MM.1S (cell line): ENCODE data around the gene PARP12.

Source experiments
- DNase-seq: peaks from one replicate; pipeline ENCODE4 v3.0.0-alpha.2; 2015
- H2AFZ ChIP-seq: fragments of 300-600 bp; sonication (generic); 2 replicates; pipeline ENCODE4 v1.6.0; 2016; ENCODE audit warnings: antibody characterized with exemption, low read length
- H3F3A ChIP-seq: fragments of 300-600 bp; sonication (generic); 2 replicates; pipeline ENCODE4 v1.6.1; 2016; ENCODE audit warnings: mild to moderate bottlenecking, antibody characterized with exemption, low read length, moderate library complexity, mixed read lengths; ENCODE audit not compliant: insufficient read depth
- H3K27ac ChIP-seq: fragments of 300-600 bp; sonication (generic); 2 replicates; pipeline ENCODE4 v1.5.1; 2016; ENCODE audit warnings: mild to moderate bottlenecking, low read length
- H3K27me3 ChIP-seq: fragments of 300-600 bp; sonication (generic); replicated peaks from 2 replicates; pipeline ENCODE4 v1.6.0; 2016; ENCODE audit warnings: low read length; ENCODE audit not compliant: insufficient read depth
- H3K36me3 ChIP-seq: fragments of 300-600 bp; sonication (generic); replicated peaks from 2 replicates; pipeline ENCODE4 v1.6.1; 2016; ENCODE audit warnings: mild to moderate bottlenecking, low read length, mixed read lengths; ENCODE audit not compliant: insufficient read depth
- H3K4me1 ChIP-seq: fragments of 300-600 bp; sonication (generic); 2 replicates; pipeline ENCODE4 v1.6.1; 2016; ENCODE audit warnings: low read length, mixed read lengths
- H3K4me2 ChIP-seq: fragments of 300-600 bp; sonication (generic); 2 replicates; pipeline ENCODE4 v1.6.0; 2016; ENCODE audit warnings: low read depth, low read length
- H3K4me3 ChIP-seq: fragments of 300-600 bp; sonication (generic); 2 replicates; pipeline ENCODE4 v1.5.1; 2016; ENCODE audit warnings: low read length, mixed read lengths
- H3K79me2 ChIP-seq: fragments of 300-600 bp; sonication (generic); 2 replicates; pipeline ENCODE4 v1.6.1; 2016; ENCODE audit warnings: mixed run types, low read length, mixed read lengths
- H3K9ac ChIP-seq: fragments of 300-600 bp; sonication (generic); 2 replicates; pipeline ENCODE4 v1.6.1; 2016; ENCODE audit warnings: low read length, mixed read lengths
- H3K9me2 ChIP-seq: fragments of 300-600 bp; sonication (generic); replicated peaks from 2 replicates; pipeline ENCODE4 v1.6.1; 2016; ENCODE audit warnings: mild to moderate bottlenecking, low read length, mixed read lengths; ENCODE audit not compliant: insufficient read depth
- H3K9me3 ChIP-seq: fragments of 300-600 bp; sonication (generic); replicated peaks from 2 replicates; pipeline ENCODE4 v1.6.1; 2016; ENCODE audit warnings: mild to moderate bottlenecking, low read length, mixed read lengths; ENCODE audit not compliant: insufficient read depth
- H4K20me1 ChIP-seq: fragments of 300-600 bp; sonication (generic); 2 replicates; pipeline ENCODE4 v1.6.1; 2016; ENCODE audit warnings: mild to moderate bottlenecking, low read length, moderate library complexity, mixed read lengths; ENCODE audit not compliant: insufficient read depth
- EZH2 ChIP-seq: fragments of 300-600 bp; sonication (generic); optimal IDR thresholded peaks from 2 replicates; pipeline ENCODE3; 2017; ENCODE audit warnings: low read depth, mild to moderate bottlenecking, antibody characterized with exemption, low read length, mixed read lengths
- EZH2phosphoT487 ChIP-seq: fragments of 300-600 bp; sonication (generic); IDR thresholded peaks from 2 replicates; pipeline ENCODE4 v1.6.1; 2018; ENCODE audit warnings: antibody characterized with exemption, low read length
- TF ChIP-seq, protein P1 (sequence below): fragments of 300-600 bp; sonication (generic); IDR thresholded peaks from 2 replicates; pipeline ENCODE4 v1.5.1; 2016; ENCODE audit warnings: antibody characterized with exemption, low read length, mixed read lengths

Gene PARP12

DNA sequence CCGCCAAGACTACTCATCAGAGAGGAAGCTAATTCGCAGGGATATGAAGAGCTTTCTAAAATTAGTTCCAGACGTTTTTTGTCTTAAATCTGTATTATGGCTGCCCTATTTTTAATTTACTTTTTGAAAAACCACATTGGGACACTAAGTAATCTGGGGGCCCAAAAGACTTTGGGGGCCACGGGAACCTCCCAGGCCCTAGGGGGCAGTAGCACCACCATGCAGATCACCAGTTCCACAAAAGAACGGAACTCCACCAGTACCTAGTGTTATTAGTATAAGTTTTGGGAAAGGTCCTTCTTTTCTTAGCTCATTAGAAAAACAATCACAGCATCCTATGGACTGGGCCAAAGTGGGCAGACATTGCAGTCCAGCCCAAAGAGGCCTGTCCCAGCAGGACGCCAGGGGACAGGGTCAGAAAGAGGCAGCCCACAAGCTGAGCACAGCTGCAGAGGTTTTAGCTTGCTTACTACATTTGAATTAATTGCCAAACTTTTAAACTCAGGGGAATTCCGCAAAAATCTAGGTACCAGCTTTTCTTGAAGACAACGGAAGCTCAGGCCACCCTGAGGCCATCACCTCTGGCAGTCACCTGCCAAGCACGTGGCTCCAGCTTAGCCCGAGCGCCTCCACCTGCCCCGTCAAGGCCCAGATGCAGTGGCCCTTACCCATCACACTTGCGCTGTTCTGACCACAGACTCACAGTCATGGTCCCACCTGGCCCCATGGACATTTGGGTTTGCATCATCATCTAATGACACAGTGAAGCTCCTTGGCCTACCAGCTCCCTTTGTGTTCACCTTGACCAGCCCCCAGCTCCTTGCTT is 74.8 kb downstream of the PARP12 start:
- H3K4me1 ChIP-seq, result no peaks in the 10 kb centered on the region
- H3K27me3 ChIP-seq, result no peaks in the 10 kb centered on the region
- no peaks in the 10 kb centered on the region for H3F3A ChIP-seq
- H3K4me3 ChIP-seq, result no peak overlapping the region
- H3K36me3 ChIP-seq, result no peaks in the 10 kb centered on the region
- TF ChIP-seq EZH2phosphoT487 (no peak), EZH2 (no peak)
- TF ChIP-seq, protein P1, sequence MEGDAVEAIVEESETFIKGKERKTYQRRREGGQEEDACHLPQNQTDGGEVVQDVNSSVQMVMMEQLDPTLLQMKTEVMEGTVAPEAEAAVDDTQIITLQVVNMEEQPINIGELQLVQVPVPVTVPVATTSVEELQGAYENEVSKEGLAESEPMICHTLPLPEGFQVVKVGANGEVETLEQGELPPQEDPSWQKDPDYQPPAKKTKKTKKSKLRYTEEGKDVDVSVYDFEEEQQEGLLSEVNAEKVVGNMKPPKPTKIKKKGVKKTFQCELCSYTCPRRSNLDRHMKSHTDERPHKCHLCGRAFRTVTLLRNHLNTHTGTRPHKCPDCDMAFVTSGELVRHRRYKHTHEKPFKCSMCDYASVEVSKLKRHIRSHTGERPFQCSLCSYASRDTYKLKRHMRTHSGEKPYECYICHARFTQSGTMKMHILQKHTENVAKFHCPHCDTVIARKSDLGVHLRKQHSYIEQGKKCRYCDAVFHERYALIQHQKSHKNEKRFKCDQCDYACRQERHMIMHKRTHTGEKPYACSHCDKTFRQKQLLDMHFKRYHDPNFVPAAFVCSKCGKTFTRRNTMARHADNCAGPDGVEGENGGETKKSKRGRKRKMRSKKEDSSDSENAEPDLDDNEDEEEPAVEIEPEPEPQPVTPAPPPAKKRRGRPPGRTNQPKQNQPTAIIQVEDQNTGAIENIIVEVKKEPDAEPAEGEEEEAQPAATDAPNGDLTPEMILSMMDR, result no peak
- H3K79me2 ChIP-seq, result no peaks in the 10 kb centered on the region
- DNase-seq, result no peak
- H4K20me1 ChIP-seq, result no peaks in the 10 kb centered on the region
- no peak overlapping the region for H2AFZ ChIP-seq
- H3K9me2 ChIP-seq, result no peaks in the 10 kb centered on the region
- no peaks in the 10 kb centered on the region for H3K9me3 ChIP-seq
- H3K27ac ChIP-seq, result no peak overlapping the region
- no peak overlapping the region for H3K4me2 ChIP-seq
- H3K9ac ChIP-seq, result no peak overlapping the region

DNA sequence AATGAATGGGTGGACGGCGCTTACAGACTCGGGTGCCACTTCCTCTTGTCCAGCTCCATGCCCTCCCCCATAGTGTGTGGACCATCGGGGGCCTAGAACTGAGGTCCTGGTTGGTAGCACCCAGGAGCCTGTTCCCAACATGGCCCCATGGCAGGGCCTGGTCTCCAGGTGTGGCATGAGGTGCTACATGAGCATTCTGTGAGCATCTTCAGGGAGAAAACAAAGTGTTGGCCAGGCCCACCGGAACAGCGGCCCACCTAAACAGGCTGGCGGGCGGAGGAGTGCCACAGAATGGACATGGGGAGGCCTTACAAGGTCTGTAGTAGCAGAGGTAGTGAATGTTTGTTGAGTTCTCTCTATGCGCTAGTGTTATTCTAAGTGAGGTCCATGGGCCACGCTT is 76.9 kb downstream of the PARP12 start:
- H2AFZ ChIP-seq, result no peak overlapping the region
- H3K27me3 ChIP-seq, result no peaks in the 10 kb centered on the region
- no peaks in the 10 kb centered on the region for H4K20me1 ChIP-seq
- H3K27ac ChIP-seq, result no peak overlapping the region
- no peaks in the 10 kb centered on the region for H3K9me2 ChIP-seq
- TF ChIP-seq, protein P1, result no peak
- TF ChIP-seq EZH2phosphoT487, result no peak
- no peak for TF ChIP-seq EZH2
- no peak overlapping the region for H3K9ac ChIP-seq
- no peaks in the 10 kb centered on the region for H3F3A ChIP-seq
- no peak overlapping the region for H3K4me3 ChIP-seq
- no peaks in the 10 kb centered on the region for H3K9me3 ChIP-seq
- H3K4me1 ChIP-seq, result no peaks in the 10 kb centered on the region
- H3K36me3 ChIP-seq, result no peaks in the 10 kb centered on the region
- no peak overlapping the region for H3K4me2 ChIP-seq
- no peak for DNase-seq
- no peaks in the 10 kb centered on the region for H3K79me2 ChIP-seq

DNA sequence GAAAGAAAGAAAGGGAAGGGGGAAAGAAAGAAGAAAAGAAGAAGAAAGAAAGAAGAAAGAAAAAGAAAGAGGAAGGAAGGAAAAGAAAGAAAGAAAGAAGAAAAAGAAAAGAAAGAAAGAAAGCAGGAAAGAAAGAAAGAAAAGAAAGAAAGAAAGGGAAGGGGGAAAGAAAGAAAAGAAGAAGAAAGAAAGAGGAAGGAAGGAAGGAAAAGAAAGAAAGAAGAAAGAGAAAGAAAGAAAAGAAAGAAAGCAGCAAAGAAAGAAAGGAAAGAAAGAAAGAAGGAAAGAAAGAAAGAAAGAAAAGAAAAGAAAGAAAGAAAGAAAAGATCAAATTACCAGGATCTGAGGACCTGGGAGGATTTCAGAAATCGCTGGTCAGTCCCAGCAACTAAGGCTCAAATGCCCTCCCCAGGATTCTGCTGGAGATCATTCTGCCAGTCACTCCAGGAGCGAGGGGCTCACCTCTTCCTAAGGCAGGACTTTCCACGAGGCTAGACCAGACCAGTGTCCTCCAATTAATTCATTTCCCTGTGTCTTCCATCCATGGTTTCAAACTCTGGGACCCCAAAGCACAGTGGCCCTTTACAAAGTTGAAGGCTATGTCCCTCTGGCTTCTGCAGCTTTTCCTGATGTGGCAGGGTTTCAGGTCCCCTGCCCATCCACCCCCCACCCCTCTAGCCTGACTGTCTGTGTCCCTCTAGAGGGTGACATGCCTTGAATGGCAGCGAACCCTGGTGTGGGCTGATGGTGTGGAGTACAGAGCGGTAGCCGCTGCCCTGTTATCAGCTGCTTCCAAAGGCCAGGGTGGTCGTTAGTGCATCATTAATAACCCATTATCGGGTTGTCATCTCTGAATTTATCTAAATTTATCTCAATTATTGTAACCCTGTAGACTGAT is 77.9 kb downstream of the PARP12 start:
- no peak overlapping the region for H2AFZ ChIP-seq
- TF ChIP-seq EZH2phosphoT487, result no peak
- H3K4me2 ChIP-seq, result no peak overlapping the region
- no peaks in the 10 kb centered on the region for H4K20me1 ChIP-seq
- H3K36me3 ChIP-seq, result no peaks in the 10 kb centered on the region
- no peak for DNase-seq
- H3K9me2 ChIP-seq, result no peaks in the 10 kb centered on the region
- H3K4me1 ChIP-seq, result peaks cover 3% of the 10 kb centered on the region; the same call in 1 of the 2 replicates
- no peak overlapping the region for H3K9ac ChIP-seq
- H3F3A ChIP-seq, result no peaks in the 10 kb centered on the region
- H3K9me3 ChIP-seq, result no peaks in the 10 kb centered on the region
- H3K79me2 ChIP-seq, result no peaks in the 10 kb centered on the region
- no peaks in the 10 kb centered on the region for H3K27me3 ChIP-seq
- H3K4me3 ChIP-seq, result no peak overlapping the region
- H3K27ac ChIP-seq, result no peak overlapping the region
